ENCODE data around the gene ABR. TPM values are rescaled to one million over a fixed set of nuclear protein-coding genes. Genes with fewer than 3 reads are reported as not detected.

ABR gene
- total RNA-seq, 1 donor from 2014 or later = 70.9 TPM

GRCh38 chr17:962670-963069, 217.1 kb downstream of the ABR start:
- H3K4me3 Mint-ChIP-seq (ENCODE audit: unreplicated experiment) = no peak overlapping the region
- H3K9me3 ChIP-seq (ENCODE audit: insufficient read depth, low read depth, low read length) = no peaks in the 10 kb centered on the region
- H3K4me3 ChIP-seq (ENCODE audit: insufficient read depth, low read depth, low read length) = no peak overlapping the region
- H3K4me2 ChIP-seq (ENCODE audit: low read length) = no peak overlapping the region
- H3K36me3 ChIP-seq (ENCODE audit: insufficient read depth, low read length) = no peaks in the 10 kb centered on the region
- no peak for DNase-seq (ENCODE audit: low read depth)
- peaks cover 22% of the 10 kb centered on the region for H3K4me1 ChIP-seq (ENCODE audit: insufficient read depth, low read length)
- no peaks in the 10 kb centered on the region for H3K27me3 Mint-ChIP-seq (ENCODE audit: low read depth, unreplicated experiment)
- H3K36me3 Mint-ChIP-seq (ENCODE audit: low read depth, unreplicated experiment) = peaks cover 9% of the 10 kb centered on the region
- peaks cover 3% of the 10 kb centered on the region for H3K27me3 ChIP-seq (ENCODE audit: insufficient read depth, low read length)
- no peak for FAIRE-seq
- H3K27ac Mint-ChIP-seq (ENCODE audit: unreplicated experiment) = no peak overlapping the region
- H3K9ac ChIP-seq (ENCODE audit: low read length) = no peak overlapping the region
- no peak overlapping the region for H2AFZ ChIP-seq (ENCODE audit: low read depth, low read length)
- TF ChIP-seq CTCF (IDR thresholded peaks at IDR 0.05; ENCODE audit: insufficient read depth, low read depth, low read length) (no peak), EZH2 (IDR thresholded peaks at IDR 0.05; ENCODE audit: insufficient read depth, low read length) (no peak)
- H3K4me1 Mint-ChIP-seq (ENCODE audit: low read depth, unreplicated experiment) = peaks cover 44% of the 10 kb centered on the region
- H3K27ac ChIP-seq (ENCODE audit: low read depth, low read length) = no peak overlapping the region
- peaks cover 88% of the 10 kb centered on the region for H3K79me2 ChIP-seq (ENCODE audit: insufficient read depth, low read length)
- peaks cover 85% of the 10 kb centered on the region for H4K20me1 ChIP-seq (ENCODE audit: insufficient read depth, low read length)
- H3K9me3 Mint-ChIP-seq (ENCODE audit: unreplicated experiment) = no peaks in the 10 kb centered on the region

GRCh38 chr17:962166-962565, 217.6 kb downstream of the ABR start:
- H3K4me3 Mint-ChIP-seq (ENCODE audit: unreplicated experiment) = no peak overlapping the region
- no peak for TF ChIP-seq EZH2 (IDR thresholded peaks at IDR 0.05; ENCODE audit: insufficient read depth, low read length)
- no peak for TF ChIP-seq CTCF (IDR thresholded peaks at IDR 0.05; ENCODE audit: insufficient read depth, low read depth, low read length)
- Histone ChIP-seq H2AFZ (ENCODE audit: low read depth, low read length) (no peak overlapping the region), H3K27me3 (ENCODE audit: insufficient read depth, low read length) (peaks cover 3% of the 10 kb centered on the region), H3K36me3 (ENCODE audit: insufficient read depth, low read length) (no peaks in the 10 kb centered on the region), H3K79me2 (ENCODE audit: insufficient read depth, low read length) (peaks cover 88% of the 10 kb centered on the region), H4K20me1 (ENCODE audit: insufficient read depth, low read length) (peaks cover 85% of the 10 kb centered on the region), H3K27ac (ENCODE audit: low read depth, low read length) (no peak overlapping the region), H3K9ac (ENCODE audit: low read length) (no peak overlapping the region), H3K4me1 (ENCODE audit: insufficient read depth, low read length) (peaks cover 22% of the 10 kb centered on the region), H3K4me3 (ENCODE audit: insufficient read depth, low read depth, low read length) (no peak overlapping the region), H3K4me2 (ENCODE audit: low read length) (no peak overlapping the region), H3K9me3 (ENCODE audit: insufficient read depth, low read depth, low read length) (no peaks in the 10 kb centered on the region)
- no peak overlapping the region for H3K27ac Mint-ChIP-seq (ENCODE audit: unreplicated experiment)
- no peaks in the 10 kb centered on the region for H3K27me3 Mint-ChIP-seq (ENCODE audit: low read depth, unreplicated experiment)
- peaks cover 48% of the 10 kb centered on the region for H3K4me1 Mint-ChIP-seq (ENCODE audit: low read depth, unreplicated experiment)
- FAIRE-seq = no peak
- H3K9me3 Mint-ChIP-seq (ENCODE audit: unreplicated experiment) = no peaks in the 10 kb centered on the region
- no peak for DNase-seq (ENCODE audit: low read depth)
- peaks cover 11% of the 10 kb centered on the region for H3K36me3 Mint-ChIP-seq (ENCODE audit: low read depth, unreplicated experiment)

GRCh38 chr17:958712-959451, 220.9 kb downstream of the ABR start:
- no peaks in the 10 kb centered on the region for H3K9me3 Mint-ChIP-seq (ENCODE audit: unreplicated experiment)
- no peaks in the 10 kb centered on the region for H3K27me3 Mint-ChIP-seq (ENCODE audit: low read depth, unreplicated experiment)
- DNase-seq (ENCODE audit: low read depth) (no peak), FAIRE-seq (no peak)
- no peak overlapping the region for H3K27ac Mint-ChIP-seq (ENCODE audit: unreplicated experiment)
- H2AFZ ChIP-seq (ENCODE audit: low read depth, low read length) = no peak overlapping the region
- H3K4me3 Mint-ChIP-seq (ENCODE audit: unreplicated experiment) = no peak overlapping the region
- no peak overlapping the region for H3K27ac ChIP-seq (ENCODE audit: low read depth, low read length)
- no peaks in the 10 kb centered on the region for H3K9me3 ChIP-seq (ENCODE audit: insufficient read depth, low read depth, low read length)
- H4K20me1 ChIP-seq (ENCODE audit: insufficient read depth, low read length) = peaks cover 59% of the 10 kb centered on the region
- no peak overlapping the region for H3K4me3 ChIP-seq (ENCODE audit: insufficient read depth, low read depth, low read length)
- TF ChIP-seq CTCF (IDR thresholded peaks at IDR 0.05; ENCODE audit: insufficient read depth, low read depth, low read length) (no peak), EZH2 (IDR thresholded peaks at IDR 0.05; ENCODE audit: insufficient read depth, low read length) (no peak)
- H3K4me1 ChIP-seq (ENCODE audit: insufficient read depth, low read length) = peaks cover 25% of the 10 kb centered on the region
- no peak overlapping the region for H3K9ac ChIP-seq (ENCODE audit: low read length)
- H3K79me2 ChIP-seq (ENCODE audit: insufficient read depth, low read length) = peaks cover 69% of the 10 kb centered on the region
- no peaks in the 10 kb centered on the region for H3K36me3 ChIP-seq (ENCODE audit: insufficient read depth, low read length)
- H3K27me3 ChIP-seq (ENCODE audit: insufficient read depth, low read length) = peaks cover 3% of the 10 kb centered on the region
- H3K36me3 Mint-ChIP-seq (ENCODE audit: low read depth, unreplicated experiment) = peaks cover 19% of the 10 kb centered on the region
- no peak overlapping the region for H3K4me2 ChIP-seq (ENCODE audit: low read length)
- H3K4me1 Mint-ChIP-seq (ENCODE audit: low read depth, unreplicated experiment) = peaks cover 47% of the 10 kb centered on the region

Measured in astrocyte (in vitro differentiated cells and primary cell).